GM23338 (cell line): ENCODE data around the gene MAGI1. TPM values are rescaled to one million over a fixed set of nuclear protein-coding genes. Genes with fewer than 3 reads are reported as not detected.

Experiments
- ATAC-seq: fragments of 200-7000 bp; cut with Tn5 transposase; 3 replicates; pipeline ENCODE4 v1.9.1; 2020
- DNase-seq: peaks from one replicate; pipeline ENCODE4 v3.0.0-alpha.2; 2015; ENCODE audit warnings: low spot score
- H2AFZ ChIP-seq: fragments of 200-600 bp; sonication (generic); 2 replicates; pipeline ENCODE4 v1.8.0; 2016; ENCODE audit warnings: antibody characterized with exemption, mild to moderate bottlenecking, moderate library complexity
- H3F3A ChIP-seq: fragments of 200-600 bp; sonication (generic); replicated peaks from 2 replicates; pipeline ENCODE4 v1.8.0; 2017; ENCODE audit warnings: antibody characterized with exemption, mixed run types, low read depth
- H3K27ac ChIP-seq: fragments of 200-600 bp; sonication (generic); 2 replicates; pipeline ENCODE4 v1.6.1; 2016; ENCODE audit warnings: low read depth
- H3K27me3 ChIP-seq: fragments of 200-600 bp; sonication (generic); 2 replicates; pipeline ENCODE4 v1.8.0; 2016; ENCODE audit warnings: mild to moderate bottlenecking, mixed run types, moderate library complexity; ENCODE audit not compliant: insufficient read depth
- H3K36me3 ChIP-seq: fragments of 200-600 bp; sonication (generic); 2 replicates; pipeline ENCODE4 v1.8.0; 2016; ENCODE audit warnings: mild to moderate bottlenecking; ENCODE audit not compliant: insufficient read depth
- H3K4me1 ChIP-seq: fragments of 200-600 bp; sonication (generic); 2 replicates; pipeline ENCODE4 v1.8.0; 2016; ENCODE audit warnings: mild to moderate bottlenecking, moderate library complexity; ENCODE audit not compliant: insufficient read depth
- H3K4me2 ChIP-seq: fragments of 200-600 bp; sonication (generic); 2 replicates; pipeline ENCODE4 v1.7.1; 2017; ENCODE audit warnings: mixed run types
- H3K4me3 ChIP-seq: fragments of 200-600 bp; sonication (generic); 2 replicates; pipeline ENCODE4 v1.6.1; 2016; ENCODE audit warnings: mixed run types
- H3K79me2 ChIP-seq: fragments of 200-600 bp; sonication (generic); replicated peaks from 2 replicates; pipeline ENCODE4 v1.8.0; 2017; ENCODE audit warnings: mild to moderate bottlenecking; ENCODE audit not compliant: insufficient read depth
- H3K9me2 ChIP-seq: fragments of 200-600 bp; sonication (generic); 2 replicates; pipeline ENCODE4 v1.8.0; 2017; ENCODE audit not compliant: insufficient read depth
- H4K20me1 ChIP-seq: fragments of 200-600 bp; sonication (generic); replicated peaks from 2 replicates; pipeline ENCODE4 v1.8.0; 2017; ENCODE audit warnings: mild to moderate bottlenecking; ENCODE audit not compliant: insufficient read depth
- H3K27ac Mint-ChIP-seq: 2 replicates; pipeline ENCODE4 v1.8.0; 2020; ENCODE audit warnings: inconsistent platforms, mild to moderate bottlenecking, moderate library complexity, mixed read lengths
- H3K27me3 Mint-ChIP-seq: 3 replicates; pipeline ENCODE4 v1.8.0; 2022; ENCODE audit warnings: low read depth, mild to moderate bottlenecking, moderate library complexity, mixed read lengths, inconsistent platforms; ENCODE audit not compliant: insufficient read depth, poor library complexity
- H3K36me3 Mint-ChIP-seq: 3 replicates; pipeline ENCODE4 v1.8.0; 2021; ENCODE audit warnings: low read depth, mild to moderate bottlenecking, inconsistent platforms, moderate library complexity, mixed read lengths
- H3K4me1 Mint-ChIP-seq: 3 replicates; pipeline ENCODE4 v1.8.0; 2020; ENCODE audit warnings: mild to moderate bottlenecking, inconsistent platforms, mixed read lengths
- H3K4me3 Mint-ChIP-seq: 3 replicates; pipeline ENCODE4 v1.8.0; 2021; ENCODE audit warnings: moderate library complexity, mild to moderate bottlenecking, inconsistent platforms, mixed read lengths
- H3K9me3 Mint-ChIP-seq: 3 replicates; pipeline ENCODE4 v1.8.0; 2020; ENCODE audit warnings: moderate library complexity, mild to moderate bottlenecking, inconsistent platforms, mixed read lengths
- EZH2 ChIP-seq: fragments of 200-600 bp; sonication (generic); IDR thresholded peaks from one replicate; pipeline ENCODE4 v1.8.0; 2017; ENCODE audit warnings: antibody characterized with exemption, mild to moderate bottlenecking, low read depth; ENCODE audit not compliant: unreplicated experiment
- EZH2phosphoT487 ChIP-seq: fragments of 200-600 bp; sonication (generic); IDR thresholded peaks from one replicate; pipeline ENCODE4 v1.8.1; 2018; ENCODE audit warnings: antibody characterized with exemption; ENCODE audit not compliant: unreplicated experiment
- JUNB ChIP-seq: IDR thresholded peaks from one replicate; pipeline ENCODE4 v1.6.1; 2016; ENCODE audit warnings: antibody characterized with exemption; ENCODE audit not compliant: unreplicated experiment
- STAT1 ChIP-seq: IDR thresholded peaks from one replicate; pipeline ENCODE4 v1.6.1; 2016; ENCODE audit warnings: antibody characterized with exemption; ENCODE audit not compliant: unreplicated experiment
- ZNF331 ChIP-seq: fragments of 250-450 bp; sonication (Bioruptor Pico); IDR thresholded peaks from 2 replicates; pipeline ENCODE4 v1.5.0; 2020; ENCODE audit warnings: low read depth, mild to moderate bottlenecking, moderate library complexity
- polyA plus RNA-seq: library from polyadenylated mRNA; unstranded; fragments of >200 nt; fragmentation: Nextera tagmentation; extraction: Ambion mirVana; gene quantifications from 2 replicates; pipeline ENCODE4 v1.2.1, GENCODE V29; 2016
- total RNA-seq: library from RNA; depleted of rRNA; stranded (reverse); fragments of >200 nt; shearing (Covaris generic); gene quantifications from 2 replicates; pipeline ENCODE4 v1.2.3, GENCODE V29; 2014
- TF ChIP-seq, protein P1 (sequence below): fragments of 250-450 bp; sonication (Bioruptor Pico); IDR thresholded peaks from 2 replicates; pipeline ENCODE4 v1.5.0; 2020; ENCODE audit warnings: mild to moderate bottlenecking, moderate library complexity

Gene MAGI1
- total and polyA plus RNA-seq, 2 experiments from 2014 or later = 27.4 to 71.2 TPM

DNA sequence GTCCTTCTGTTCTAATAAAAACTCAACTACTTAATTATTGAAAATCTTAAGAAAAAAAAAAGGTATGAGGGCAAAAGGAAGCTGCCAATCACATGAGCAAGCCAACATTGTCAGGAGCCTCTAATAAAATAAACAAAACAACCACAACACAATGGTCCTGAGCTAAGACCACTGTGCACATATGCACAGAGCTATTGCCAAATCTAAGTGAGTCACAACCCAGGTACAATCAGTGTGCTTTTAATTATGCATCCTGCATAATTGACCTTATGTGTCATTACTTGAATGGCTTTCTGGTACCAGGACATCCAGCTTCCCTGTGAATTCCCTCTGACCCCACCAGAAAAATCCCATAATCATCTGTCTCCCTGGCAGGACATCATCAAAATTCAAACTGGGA, 639.8 kb downstream of the MAGI1 start (continued):
- TF ChIP-seq ZNF331 (no peak), STAT1 (no peak), EZH2phosphoT487 (no peak), EZH2 (no peak)

DNA sequence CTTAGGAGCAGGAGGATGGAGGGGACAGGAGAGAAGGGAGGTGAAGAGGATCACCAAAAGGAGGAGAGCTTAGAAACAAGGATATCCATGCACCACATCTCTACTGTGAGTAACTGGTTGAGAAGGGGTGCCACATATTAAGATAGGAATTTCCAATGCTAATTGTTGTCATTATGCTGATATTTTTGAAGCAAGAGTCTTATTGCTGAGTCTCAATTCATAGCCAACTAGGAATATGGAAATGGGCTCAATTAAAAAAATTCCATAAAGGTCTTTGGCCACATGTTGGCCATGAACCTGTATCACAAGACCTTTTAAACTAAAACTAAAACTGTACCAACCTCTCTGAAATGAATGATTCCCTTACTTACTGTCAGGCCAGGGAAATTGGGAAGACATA, 642.6 kb downstream of the MAGI1 start:
- peaks cover 60% of the 10 kb centered on the region for H3K4me1 Mint-ChIP-seq

DNA sequence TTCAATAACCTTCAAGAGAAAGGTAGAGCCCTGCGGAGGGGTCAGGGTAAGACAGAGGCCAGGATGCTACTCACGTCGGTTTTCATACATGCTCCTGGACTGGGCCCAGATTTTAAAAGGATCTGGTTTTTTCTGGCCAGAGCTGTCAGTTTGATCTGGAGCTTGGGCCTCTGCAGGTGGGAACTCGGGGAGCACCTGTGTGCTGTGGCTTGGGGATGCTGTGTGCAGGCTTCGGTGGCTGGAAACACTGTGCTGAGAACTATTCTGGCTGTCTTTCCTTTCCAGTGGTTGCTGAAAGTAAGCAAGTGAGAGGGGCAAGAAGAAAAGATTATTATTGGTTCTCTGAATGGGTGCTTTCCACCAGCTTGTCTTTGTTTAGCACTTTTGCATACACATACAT, 647.6 kb downstream of the MAGI1 start:
- Mint-ChIP-seq H3K9me3 (no peaks in the 10 kb centered on the region), H3K27ac (peak overlapping the region; percentile 76; the same call in 1 of the 2 replicates), H3K36me3 (peaks cover 31% of the 10 kb centered on the region), H3K4me1 (peaks cover 48% of the 10 kb centered on the region), H3K27me3 (peaks cover 4% of the 10 kb centered on the region), H3K4me3 (peak overlapping the region; percentile 7; the same call in 1 of the 3 replicates)
- DNase-seq (no peak), ATAC-seq (peak; percentile 81)
- H4K20me1 ChIP-seq = no peaks in the 10 kb centered on the region
- no peaks in the 10 kb centered on the region for H3K27me3 ChIP-seq
- peak overlapping the region; percentile 62 for H3K4me2 ChIP-seq
- no peaks in the 10 kb centered on the region for H3K79me2 ChIP-seq
- peak overlapping the region; percentile 67; the same call in 1 of the 2 replicates for H3K27ac ChIP-seq
- H3K36me3 ChIP-seq = no peaks in the 10 kb centered on the region
- peaks cover 26% of the 10 kb centered on the region for H3K4me1 ChIP-seq
- H3K9me2 ChIP-seq = no peaks in the 10 kb centered on the region
- H2AFZ ChIP-seq = no peak overlapping the region
- TF ChIP-seq, protein P1, sequence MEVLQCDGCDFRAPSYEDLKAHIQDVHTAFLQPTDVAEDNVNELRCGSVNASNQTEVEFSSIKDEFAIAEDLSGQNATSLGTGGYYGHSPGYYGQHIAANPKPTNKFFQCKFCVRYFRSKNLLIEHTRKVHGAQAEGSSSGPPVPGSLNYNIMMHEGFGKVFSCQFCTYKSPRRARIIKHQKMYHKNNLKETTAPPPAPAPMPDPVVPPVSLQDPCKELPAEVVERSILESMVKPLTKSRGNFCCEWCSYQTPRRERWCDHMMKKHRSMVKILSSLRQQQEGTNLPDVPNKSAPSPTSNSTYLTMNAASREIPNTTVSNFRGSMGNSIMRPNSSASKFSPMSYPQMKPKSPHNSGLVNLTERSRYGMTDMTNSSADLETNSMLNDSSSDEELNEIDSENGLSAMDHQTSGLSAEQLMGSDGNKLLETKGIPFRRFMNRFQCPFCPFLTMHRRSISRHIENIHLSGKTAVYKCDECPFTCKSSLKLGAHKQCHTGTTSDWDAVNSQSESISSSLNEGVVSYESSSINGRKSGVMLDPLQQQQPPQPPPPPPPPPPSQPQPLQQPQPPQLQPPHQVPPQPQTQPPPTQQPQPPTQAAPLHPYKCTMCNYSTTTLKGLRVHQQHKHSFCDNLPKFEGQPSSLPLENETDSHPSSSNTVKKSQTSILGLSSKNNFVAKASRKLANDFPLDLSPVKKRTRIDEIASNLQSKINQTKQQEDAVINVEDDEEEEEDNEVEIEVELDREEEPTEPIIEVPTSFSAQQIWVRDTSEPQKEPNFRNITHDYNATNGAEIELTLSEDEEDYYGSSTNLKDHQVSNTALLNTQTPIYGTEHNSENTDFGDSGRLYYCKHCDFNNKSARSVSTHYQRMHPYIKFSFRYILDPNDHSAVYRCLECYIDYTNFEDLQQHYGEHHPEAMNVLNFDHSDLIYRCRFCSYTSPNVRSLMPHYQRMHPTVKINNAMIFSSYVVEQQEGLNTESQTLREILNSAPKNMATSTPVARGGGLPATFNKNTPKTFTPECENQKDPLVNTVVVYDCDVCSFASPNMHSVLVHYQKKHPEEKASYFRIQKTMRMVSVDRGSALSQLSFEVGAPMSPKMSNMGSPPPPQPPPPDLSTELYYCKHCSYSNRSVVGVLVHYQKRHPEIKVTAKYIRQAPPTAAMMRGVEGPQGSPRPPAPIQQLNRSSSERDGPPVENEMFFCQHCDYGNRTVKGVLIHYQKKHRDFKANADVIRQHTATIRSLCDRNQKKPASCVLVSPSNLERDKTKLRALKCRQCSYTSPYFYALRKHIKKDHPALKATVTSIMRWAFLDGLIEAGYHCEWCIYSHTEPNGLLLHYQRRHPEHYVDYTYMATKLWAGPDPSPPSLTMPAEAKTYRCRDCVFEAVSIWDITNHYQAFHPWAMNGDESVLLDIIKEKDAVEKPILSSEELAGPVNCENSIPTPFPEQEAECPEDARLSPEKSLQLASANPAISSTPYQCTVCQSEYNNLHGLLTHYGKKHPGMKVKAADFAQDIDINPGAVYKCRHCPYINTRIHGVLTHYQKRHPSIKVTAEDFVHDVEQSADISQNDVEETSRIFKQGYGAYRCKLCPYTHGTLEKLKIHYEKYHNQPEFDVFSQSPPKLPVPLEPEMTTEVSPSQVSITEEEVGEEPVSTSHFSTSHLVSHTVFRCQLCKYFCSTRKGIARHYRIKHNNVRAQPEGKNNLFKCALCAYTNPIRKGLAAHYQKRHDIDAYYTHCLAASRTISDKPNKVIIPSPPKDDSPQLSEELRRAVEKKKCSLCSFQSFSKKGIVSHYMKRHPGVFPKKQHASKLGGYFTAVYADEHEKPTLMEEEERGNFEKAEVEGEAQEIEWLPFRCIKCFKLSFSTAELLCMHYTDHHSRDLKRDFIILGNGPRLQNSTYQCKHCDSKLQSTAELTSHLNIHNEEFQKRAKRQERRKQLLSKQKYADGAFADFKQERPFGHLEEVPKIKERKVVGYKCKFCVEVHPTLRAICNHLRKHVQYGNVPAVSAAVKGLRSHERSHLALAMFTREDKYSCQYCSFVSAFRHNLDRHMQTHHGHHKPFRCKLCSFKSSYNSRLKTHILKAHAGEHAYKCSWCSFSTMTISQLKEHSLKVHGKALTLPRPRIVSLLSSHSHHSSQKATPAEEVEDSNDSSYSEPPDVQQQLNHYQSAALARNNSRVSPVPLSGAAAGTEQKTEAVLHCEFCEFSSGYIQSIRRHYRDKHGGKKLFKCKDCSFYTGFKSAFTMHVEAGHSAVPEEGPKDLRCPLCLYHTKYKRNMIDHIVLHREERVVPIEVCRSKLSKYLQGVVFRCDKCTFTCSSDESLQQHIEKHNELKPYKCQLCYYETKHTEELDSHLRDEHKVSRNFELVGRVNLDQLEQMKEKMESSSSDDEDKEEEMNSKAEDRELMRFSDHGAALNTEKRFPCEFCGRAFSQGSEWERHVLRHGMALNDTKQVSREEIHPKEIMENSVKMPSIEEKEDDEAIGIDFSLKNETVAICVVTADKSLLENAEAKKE (CRISPR knock-in tag) = no peak
- TF ChIP-seq JUNB (no peak), STAT1 (no peak)
- no peaks in the 10 kb centered on the region for H3F3A ChIP-seq
- no peak overlapping the region for H3K4me3 ChIP-seq

More for the DNA sequence above, 642.6 kb downstream of the MAGI1 start:
- H3K4me3 Mint-ChIP-seq = no peak overlapping the region
- Histone ChIP-seq H3K4me3 (no peak overlapping the region), H3K36me3 (no peaks in the 10 kb centered on the region), H2AFZ (no peak overlapping the region), H3F3A (peaks cover 5% of the 10 kb centered on the region; the same call in 1 of the 2 replicates), H3K27ac (no peak overlapping the region), H3K4me2 (no peak overlapping the region), H4K20me1 (no peaks in the 10 kb centered on the region), H3K79me2 (no peaks in the 10 kb centered on the region; the same call in 1 of the 2 replicates), H3K27me3 (no peaks in the 10 kb centered on the region), H3K4me1 (peaks cover 39% of the 10 kb centered on the region), H3K9me2 (no peaks in the 10 kb centered on the region)
- peaks cover 2% of the 10 kb centered on the region for H3K27me3 Mint-ChIP-seq
- TF ChIP-seq EZH2 = no peak
- no peak for ATAC-seq
- H3K36me3 Mint-ChIP-seq = peaks cover 8% of the 10 kb centered on the region; the same call in 1 of the 3 replicates
- H3K27ac Mint-ChIP-seq = no peak overlapping the region
- no peaks in the 10 kb centered on the region for H3K9me3 Mint-ChIP-seq
- no peak for DNase-seq
